ENCODE results near the gene GNAS-AS1.

DNA sequence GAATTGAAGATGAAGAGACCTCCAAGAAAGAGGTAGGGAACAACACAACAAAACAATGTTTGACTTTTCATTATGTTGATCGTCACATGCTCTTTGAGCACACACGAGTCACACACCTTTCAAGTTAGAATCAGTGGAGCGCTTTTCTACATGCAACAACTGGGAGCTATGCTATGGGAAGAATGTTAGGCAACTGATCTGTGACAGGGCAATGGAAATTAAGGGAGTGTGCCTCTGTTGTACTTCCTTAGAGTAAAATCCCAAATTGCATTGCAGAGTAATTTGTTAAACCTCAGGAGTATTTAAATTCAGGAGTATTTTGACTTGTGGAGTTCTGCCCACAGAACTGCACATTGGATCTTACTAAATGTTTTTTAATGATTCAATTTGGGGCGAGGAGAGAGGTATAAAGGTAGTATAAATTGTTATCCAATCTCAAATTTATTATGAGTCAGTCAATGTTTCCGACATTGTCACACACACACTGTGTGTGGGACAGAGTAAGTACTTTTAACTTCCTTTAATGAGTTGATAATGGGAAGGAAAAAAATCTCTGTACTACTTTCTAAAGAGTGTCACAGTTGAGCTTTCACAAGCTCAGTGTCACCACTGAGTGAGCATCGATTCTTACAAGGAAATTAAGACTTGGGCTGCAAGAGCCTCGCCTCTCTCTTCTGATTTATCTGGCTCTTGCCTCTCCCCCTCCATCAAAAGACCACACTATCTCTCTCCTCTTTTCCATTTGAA is 12.5 kb upstream of the GNAS-AS1 start:
- TF ChIP-seq, protein P1, sequence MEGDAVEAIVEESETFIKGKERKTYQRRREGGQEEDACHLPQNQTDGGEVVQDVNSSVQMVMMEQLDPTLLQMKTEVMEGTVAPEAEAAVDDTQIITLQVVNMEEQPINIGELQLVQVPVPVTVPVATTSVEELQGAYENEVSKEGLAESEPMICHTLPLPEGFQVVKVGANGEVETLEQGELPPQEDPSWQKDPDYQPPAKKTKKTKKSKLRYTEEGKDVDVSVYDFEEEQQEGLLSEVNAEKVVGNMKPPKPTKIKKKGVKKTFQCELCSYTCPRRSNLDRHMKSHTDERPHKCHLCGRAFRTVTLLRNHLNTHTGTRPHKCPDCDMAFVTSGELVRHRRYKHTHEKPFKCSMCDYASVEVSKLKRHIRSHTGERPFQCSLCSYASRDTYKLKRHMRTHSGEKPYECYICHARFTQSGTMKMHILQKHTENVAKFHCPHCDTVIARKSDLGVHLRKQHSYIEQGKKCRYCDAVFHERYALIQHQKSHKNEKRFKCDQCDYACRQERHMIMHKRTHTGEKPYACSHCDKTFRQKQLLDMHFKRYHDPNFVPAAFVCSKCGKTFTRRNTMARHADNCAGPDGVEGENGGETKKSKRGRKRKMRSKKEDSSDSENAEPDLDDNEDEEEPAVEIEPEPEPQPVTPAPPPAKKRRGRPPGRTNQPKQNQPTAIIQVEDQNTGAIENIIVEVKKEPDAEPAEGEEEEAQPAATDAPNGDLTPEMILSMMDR (IDR thresholded peaks at IDR 0.05 in 2 of 3, conservative IDR thresholded peaks at IDR 0.05 in 1 of 3; ENCODE audit: control insufficient read depth in 2 of 3, extremely low read depth in 1 of 3, insufficient read depth in 1 of 3, low read depth in 3 of 3, low read length in 3 of 3): no peak
- TF ChIP-seq, protein P2, sequence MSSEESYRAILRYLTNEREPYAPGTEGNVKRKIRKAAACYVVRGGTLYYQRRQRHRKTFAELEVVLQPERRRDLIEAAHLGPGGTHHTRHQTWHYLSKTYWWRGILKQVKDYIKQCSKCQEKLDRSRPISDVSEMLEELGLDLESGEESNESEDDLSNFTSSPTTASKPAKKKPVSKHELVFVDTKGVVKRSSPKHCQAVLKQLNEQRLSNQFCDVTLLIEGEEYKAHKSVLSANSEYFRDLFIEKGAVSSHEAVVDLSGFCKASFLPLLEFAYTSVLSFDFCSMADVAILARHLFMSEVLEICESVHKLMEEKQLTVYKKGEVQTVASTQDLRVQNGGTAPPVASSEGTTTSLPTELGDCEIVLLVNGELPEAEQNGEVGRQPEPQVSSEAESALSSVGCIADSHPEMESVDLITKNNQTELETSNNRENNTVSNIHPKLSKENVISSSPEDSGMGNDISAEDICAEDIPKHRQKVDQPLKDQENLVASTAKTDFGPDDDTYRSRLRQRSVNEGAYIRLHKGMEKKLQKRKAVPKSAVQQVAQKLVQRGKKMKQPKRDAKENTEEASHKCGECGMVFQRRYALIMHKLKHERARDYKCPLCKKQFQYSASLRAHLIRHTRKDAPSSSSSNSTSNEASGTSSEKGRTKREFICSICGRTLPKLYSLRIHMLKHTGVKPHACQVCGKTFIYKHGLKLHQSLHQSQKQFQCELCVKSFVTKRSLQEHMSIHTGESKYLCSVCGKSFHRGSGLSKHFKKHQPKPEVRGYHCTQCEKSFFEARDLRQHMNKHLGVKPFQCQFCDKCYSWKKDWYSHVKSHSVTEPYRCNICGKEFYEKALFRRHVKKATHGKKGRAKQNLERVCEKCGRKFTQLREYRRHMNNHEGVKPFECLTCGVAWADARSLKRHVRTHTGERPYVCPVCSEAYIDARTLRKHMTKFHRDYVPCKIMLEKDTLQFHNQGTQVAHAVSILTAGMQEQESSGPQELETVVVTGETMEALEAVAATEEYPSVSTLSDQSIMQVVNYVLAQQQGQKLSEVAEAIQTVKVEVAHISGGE (CRISPR knock-in tag; IDR thresholded peaks at IDR 0.05): no peak
- TF ChIP-seq TAF1 (IDR thresholded peaks at IDR 0.05; ENCODE audit: borderline replicate concordance, low read depth, low read length) (no peak), SUZ12 (IDR thresholded peaks at IDR 0.05; ENCODE audit: unreplicated experiment) (no peak), RAD21 (IDR thresholded peaks at IDR 0.05; ENCODE audit: insufficient read depth, low read depth, low read length) (no peak), CREB1 (IDR thresholded peaks at IDR 0.05; ENCODE audit: low read depth) (no peak), CEBPB (IDR thresholded peaks at IDR 0.05; ENCODE audit: borderline replicate concordance in 1 of 2, low read depth in 2 of 2, low read length in 2 of 2) (no peak), MTA3 (IDR thresholded peaks at IDR 0.05; ENCODE audit: borderline replicate concordance, low read length) (no peak), YY1 (IDR thresholded peaks at IDR 0.05; ENCODE audit: low read depth, low read length) (no peak), GABPA (IDR thresholded peaks at IDR 0.05; ENCODE audit: low read depth) (no peak), SIN3A (IDR thresholded peaks at IDR 0.05; ENCODE audit: low read depth, low read length) (no peak)
